Activated naive CD8-positive, alpha-beta T cell treated with anti-CD3 and anti-CD28 coated beads, Interleukin-2, amount 10 ng/mL, durations not matched to agents 7 days and 5 days (primary cell): ENCODE results near the gene CAMSAP1. TPM values are rescaled to one million over a fixed set of nuclear protein-coding genes. Genes with fewer than 3 reads are reported as not detected.
"Not testable (repeated sequence)": the region's sequence is repeated elsewhere in the genome, so short reads cannot be mapped to it uniquely, and the experiment has no call there.

Experiments
- ATAC-seq: fragments of 150-1000 bp; cut with Tn5 transposase; one replicate; pipeline ENCODE4 v1.10.0; 2021; ENCODE audit warnings: low read depth, moderate library complexity
- POLR2A ChIA-PET: fragments of 350-600 bp; sonication (Branson Sonifier 250); formaldehyde crosslinking; loops from one replicate; lab custom pipeline; 2021; ENCODE audit warnings: antibody characterized with exemption; lab: Charles Lee
- DNase-seq: peaks from one replicate; pipeline ENCODE4 v3.0.0; 2021
- H3K27ac Mint-ChIP-seq: one replicate; pipeline ENCODE4 v1.8.0; 2022; ENCODE audit warnings: mild to moderate bottlenecking, mixed read lengths
- H3K27me3 Mint-ChIP-seq: one replicate; pipeline ENCODE4 v1.8.0; 2022; ENCODE audit warnings: mild to moderate bottlenecking, moderate library complexity, mixed read lengths
- H3K36me3 Mint-ChIP-seq: one replicate; pipeline ENCODE4 v1.8.0; 2021; ENCODE audit warnings: mild to moderate bottlenecking, mixed read lengths
- H3K4me1 Mint-ChIP-seq: one replicate; pipeline ENCODE4 v1.8.0; 2021; ENCODE audit warnings: mixed read lengths
- H3K4me3 Mint-ChIP-seq: one replicate; pipeline ENCODE4 v1.8.0; 2022; ENCODE audit warnings: mild to moderate bottlenecking, moderate library complexity, mixed read lengths
- H3K9me3 Mint-ChIP-seq: one replicate; pipeline ENCODE4 v1.8.0; 2021; ENCODE audit warnings: mixed read lengths
- total RNA-seq, 2 experiments: library from RNA; stranded (reverse); gene quantifications; one replicate each; pipeline ENCODE4 v1.2.3, GENCODE V29; 2021

Gene CAMSAP1
- total RNA-seq = 10 to 100 TPM; 32.5 to 35.4 TPM

- Mint-ChIP-seq H3K4me3 (peak within 1 kb of the TSS; percentile 82), H3K27me3 (no peaks in the 10 kb centered on the region), H3K27ac (no peak within 1 kb of the TSS), H3K36me3 (peaks cover 37% of the 10 kb centered on the region), H3K4me1 (peaks cover 30% of the 10 kb centered on the region), H3K9me3 (peaks cover 2% of the 10 kb centered on the region)
- peak; percentile 91 for ATAC-seq
- DNase-seq = peak; percentile 98
- POLR2A ChIA-PET = interaction anchor here (0.6 to 1.1 kb wide), 5 partner anchors 18 to 235 kb away, joined by 3 to 5 read pairs (median 3); no protein-coding TSS in a partner anchor
These were observed at the start of gene CAMSAP1 for GRCh38 chr9:135907431-135908092. TSS of gene CAMSAP1 (minus strand) at chr9:135907546. CDS start at chr9:135907159, 387 bp downstream.

- Mint-ChIP-seq H3K9me3 (no peaks in the 10 kb centered on the region), H3K27ac (no peak overlapping the region)
These were observed 49.4 kb upstream of the CAMSAP1 start for GRCh38 chr9:135956802-135957174.

DNA sequence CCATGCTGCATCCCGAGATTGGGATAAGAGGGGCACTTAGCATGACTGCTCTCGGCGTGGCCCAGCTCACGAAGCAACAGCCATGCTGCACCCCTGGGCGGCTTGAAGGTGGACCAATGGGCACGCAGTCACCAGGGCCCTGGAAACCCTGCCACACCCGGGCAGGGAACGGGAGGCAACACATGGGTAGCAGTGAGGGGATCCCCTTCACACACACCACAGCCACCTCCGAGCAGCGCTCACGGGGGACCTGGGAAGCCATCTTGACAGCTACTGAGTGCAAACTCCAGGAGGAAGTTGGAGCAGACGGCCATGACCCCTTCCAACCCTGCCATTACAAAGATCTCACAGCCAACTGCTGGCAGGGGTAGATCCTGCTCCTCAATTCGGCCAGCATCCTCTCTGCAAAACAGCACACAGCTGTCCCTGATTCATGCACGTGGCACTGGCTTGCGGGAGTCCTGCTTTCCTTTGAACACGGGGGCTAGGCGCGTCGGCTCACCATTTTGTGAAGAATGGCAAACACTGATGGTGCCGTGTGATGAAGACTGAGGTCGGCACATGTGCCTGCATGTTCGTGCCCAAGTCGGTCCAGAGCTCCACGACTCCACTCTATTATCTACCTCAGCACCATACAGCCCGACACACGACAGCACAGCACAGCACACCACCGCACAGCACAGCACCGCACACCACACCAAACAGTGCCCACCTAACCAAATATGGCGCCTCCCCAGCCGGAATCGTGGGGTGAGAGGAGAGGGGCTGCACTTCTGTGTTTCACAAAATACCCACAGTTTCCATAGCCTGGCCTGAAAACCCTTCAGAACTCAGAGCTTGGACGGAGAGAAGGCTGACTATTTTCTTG is 48.8 kb upstream of the CAMSAP1 start:
- POLR2A ChIA-PET = no interaction called here
- Mint-ChIP-seq H3K4me1 (peaks cover 10% of the 10 kb centered on the region), H3K4me3 (no peak overlapping the region), H3K27ac (no peak overlapping the region), H3K27me3 (no peaks in the 10 kb centered on the region), H3K36me3 (peaks cover 6% of the 10 kb centered on the region), H3K9me3 (no peaks in the 10 kb centered on the region)
- ATAC-seq (no peak), DNase-seq (no peak)

More at GRCh38 chr9:135956802-135957174, 49.4 kb upstream of the CAMSAP1 start:
- Mint-ChIP-seq H3K4me1 (peaks cover 14% of the 10 kb centered on the region), H3K36me3 (peaks cover 6% of the 10 kb centered on the region), H3K27me3 (no peaks in the 10 kb centered on the region), H3K4me3 (no peak overlapping the region)
- POLR2A ChIA-PET = no interaction called here
- ATAC-seq = no peak
- no peak for DNase-seq

DNA sequence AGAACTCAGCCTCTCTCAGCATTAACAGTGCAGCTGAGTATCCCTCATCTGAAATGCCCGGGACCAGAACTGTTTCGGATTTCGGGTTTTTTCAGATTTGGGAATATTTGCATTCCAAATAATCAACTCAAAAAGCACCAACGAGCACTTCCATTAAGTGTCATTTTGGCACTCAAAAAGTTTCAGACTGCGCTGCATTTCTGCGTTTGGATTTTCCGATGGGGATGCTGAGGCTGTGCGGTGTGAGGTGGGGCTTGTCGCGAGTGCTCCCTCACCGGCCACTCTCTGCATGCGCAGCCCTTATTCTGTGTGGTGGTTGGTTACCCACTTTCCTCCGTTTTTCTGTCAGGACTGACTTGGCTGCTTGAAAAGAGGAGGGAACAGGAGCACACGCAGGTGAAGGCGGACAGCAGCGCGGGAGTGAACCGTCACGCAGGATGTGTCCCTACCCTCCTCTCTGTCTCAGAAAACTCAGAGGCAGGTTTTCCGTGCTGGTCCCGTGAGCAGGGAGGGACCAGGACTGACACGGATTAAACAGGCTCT is 45.4 kb upstream of the CAMSAP1 start:
- no peak for ATAC-seq
- no peak for DNase-seq
- Mint-ChIP-seq H3K4me3 (no peak overlapping the region), H3K27ac (no peak overlapping the region), H3K27me3 (no peaks in the 10 kb centered on the region), H3K36me3 (peaks cover 9% of the 10 kb centered on the region), H3K4me1 (peaks cover 3% of the 10 kb centered on the region), H3K9me3 (no peaks in the 10 kb centered on the region)
- POLR2A ChIA-PET = no interaction called here

DNA sequence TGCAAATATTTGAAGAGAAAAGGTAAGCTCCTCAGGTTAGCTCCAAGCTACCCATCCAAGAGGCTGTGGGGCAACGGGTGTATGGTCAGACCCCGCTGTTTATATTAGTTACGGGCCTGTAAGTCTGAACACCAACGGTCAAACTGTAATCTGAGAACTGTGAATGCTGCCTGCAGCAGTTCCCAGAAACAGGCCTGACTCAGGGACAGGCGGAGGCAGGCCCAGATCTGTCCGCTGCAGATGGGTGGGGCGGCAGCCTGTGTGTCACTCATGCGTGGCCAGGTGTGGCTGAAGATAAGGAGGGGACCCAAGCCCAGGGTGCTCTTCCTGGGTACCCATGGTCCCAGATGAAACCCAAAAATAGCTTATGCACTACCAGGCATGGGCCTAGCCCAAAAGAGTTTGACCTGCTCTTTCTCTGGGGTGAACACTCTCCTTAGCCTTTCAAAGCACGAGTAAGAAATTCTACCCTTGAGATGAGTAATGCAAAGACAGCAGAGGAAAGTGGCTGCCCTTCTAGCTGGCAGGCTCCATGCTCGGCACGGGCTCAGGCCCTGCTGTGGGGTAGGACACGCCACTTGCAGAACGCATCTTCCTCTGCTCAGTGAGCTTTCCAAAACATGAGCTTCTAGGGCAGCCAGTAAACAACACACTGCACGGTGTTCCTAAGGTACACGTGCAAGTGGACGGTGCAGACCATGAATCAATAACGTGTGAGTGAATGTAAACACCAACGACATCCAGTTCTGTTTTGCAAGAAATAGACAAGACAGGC is 44.7 kb upstream of the CAMSAP1 start:
- POLR2A ChIA-PET = no interaction called here
- H3K4me3 Mint-ChIP-seq = no peak overlapping the region
- no peak for ATAC-seq
- DNase-seq = no peak
- H3K27me3 Mint-ChIP-seq = no peaks in the 10 kb centered on the region
- H3K4me1 Mint-ChIP-seq = peaks cover 3% of the 10 kb centered on the region
- H3K9me3 Mint-ChIP-seq = no peaks in the 10 kb centered on the region
- H3K27ac Mint-ChIP-seq = no peak overlapping the region
- peaks cover 11% of the 10 kb centered on the region for H3K36me3 Mint-ChIP-seq

DNA sequence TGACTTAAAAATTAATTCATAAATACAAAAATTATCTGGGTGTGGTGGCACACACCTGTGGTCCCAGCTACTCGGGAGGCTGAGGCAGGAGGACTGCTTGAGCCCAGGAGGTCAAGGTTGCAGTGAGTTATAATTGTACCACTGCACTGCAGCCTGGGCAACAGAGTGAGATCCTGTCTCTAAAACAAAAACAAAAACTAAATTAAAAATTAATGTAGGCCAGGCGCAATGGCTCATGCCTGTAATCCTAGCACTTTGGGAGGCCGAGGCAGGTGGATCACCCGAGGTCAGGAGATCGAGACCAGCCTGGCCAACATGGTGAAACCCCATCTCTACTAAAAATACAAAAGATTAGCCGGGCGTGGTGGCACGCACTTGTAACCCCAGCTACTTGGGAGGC is 44.0 kb upstream of the CAMSAP1 start:
- peaks cover 11% of the 10 kb centered on the region for H3K36me3 Mint-ChIP-seq
- POLR2A ChIA-PET, H3K4me1 Mint-ChIP-seq, H3K27ac Mint-ChIP-seq, DNase-seq, H3K27me3 Mint-ChIP-seq, H3K9me3 Mint-ChIP-seq, ATAC-seq, H3K4me3 Mint-ChIP-seq: not testable (repeated sequence)

- POLR2A ChIA-PET, H3K27me3 Mint-ChIP-seq, ATAC-seq, H3K9me3 Mint-ChIP-seq, H3K27ac Mint-ChIP-seq, DNase-seq, H3K4me1 Mint-ChIP-seq, H3K4me3 Mint-ChIP-seq: not testable (repeated sequence)
- H3K36me3 Mint-ChIP-seq = peaks cover 11% of the 10 kb centered on the region
These were observed 43.5 kb upstream of the CAMSAP1 start for GRCh38 chr9:135950841-135951240.

- Mint-ChIP-seq H3K9me3 (no peaks in the 10 kb centered on the region), H3K4me1 (no peaks in the 10 kb centered on the region), H3K36me3 (peaks cover 16% of the 10 kb centered on the region), H3K4me3 (no peak overlapping the region), H3K27me3 (no peaks in the 10 kb centered on the region), H3K27ac (no peak overlapping the region)
- DNase-seq = no peak
- POLR2A ChIA-PET = no interaction called here
- no peak for ATAC-seq
These were observed 42.9 kb upstream of the CAMSAP1 start for GRCh38 chr9:135950135-135950682.

GRCh38 chr9:135949501-135950134 is 42.3 kb upstream of the CAMSAP1 start:
- peaks cover 18% of the 10 kb centered on the region for H3K36me3 Mint-ChIP-seq
- no peak overlapping the region for H3K27ac Mint-ChIP-seq
- ATAC-seq (no peak), DNase-seq (no peak)
- H3K27me3 Mint-ChIP-seq = no peaks in the 10 kb centered on the region
- H3K4me1 Mint-ChIP-seq = no peaks in the 10 kb centered on the region
- POLR2A ChIA-PET = no interaction called here
- no peaks in the 10 kb centered on the region for H3K9me3 Mint-ChIP-seq
- no peak overlapping the region for H3K4me3 Mint-ChIP-seq

GRCh38 chr9:135948968-135949367 is 41.6 kb upstream of the CAMSAP1 start:
- Mint-ChIP-seq H3K27ac (no peak overlapping the region), H3K27me3 (no peaks in the 10 kb centered on the region), H3K9me3 (no peaks in the 10 kb centered on the region), H3K4me3 (no peak overlapping the region), H3K36me3 (peaks cover 18% of the 10 kb centered on the region), H3K4me1 (no peaks in the 10 kb centered on the region)
- no peak for ATAC-seq
- POLR2A ChIA-PET = no interaction called here
- no peak for DNase-seq

GRCh38 chr9:135948446-135948845 is 41.1 kb upstream of the CAMSAP1 start:
- POLR2A ChIA-PET = no interaction called here
- peaks cover 22% of the 10 kb centered on the region for H3K36me3 Mint-ChIP-seq
- DNase-seq = no peak
- H3K4me1 Mint-ChIP-seq = no peaks in the 10 kb centered on the region
- no peak overlapping the region for H3K27ac Mint-ChIP-seq
- no peak for ATAC-seq
- H3K27me3 Mint-ChIP-seq = no peaks in the 10 kb centered on the region
- H3K9me3 Mint-ChIP-seq = no peaks in the 10 kb centered on the region
- H3K4me3 Mint-ChIP-seq = no peak overlapping the region

DNA sequence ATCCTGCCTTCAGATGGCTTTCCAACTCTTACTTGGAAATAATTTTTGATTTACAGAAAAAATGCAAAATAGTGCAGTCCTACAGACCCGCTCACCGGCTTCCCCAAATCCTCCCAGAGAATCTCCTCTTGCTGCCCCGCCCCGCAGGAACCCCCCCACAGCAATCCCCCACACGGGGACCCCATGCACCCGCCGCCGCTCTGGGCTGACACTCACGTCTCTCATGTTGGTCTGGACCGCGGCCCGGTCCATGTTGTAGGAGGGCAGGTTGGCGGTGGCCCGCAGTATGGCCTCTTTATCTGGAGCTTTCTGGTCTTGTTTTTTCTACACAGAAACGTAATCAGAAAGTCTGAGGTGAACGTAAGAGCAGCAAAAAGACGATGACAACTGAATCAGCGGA is 40.2 kb upstream of the CAMSAP1 start:
- H3K27me3 Mint-ChIP-seq = no peaks in the 10 kb centered on the region
- no peak overlapping the region for H3K27ac Mint-ChIP-seq
- no peaks in the 10 kb centered on the region for H3K9me3 Mint-ChIP-seq
- H3K36me3 Mint-ChIP-seq = peaks cover 28% of the 10 kb centered on the region
- ATAC-seq = no peak
- H3K4me1 Mint-ChIP-seq = no peaks in the 10 kb centered on the region
- no peak overlapping the region for H3K4me3 Mint-ChIP-seq
- POLR2A ChIA-PET = no interaction called here
- DNase-seq = no peak
